Measurements from ENCODE around the gene CUX1. TPM values are rescaled to one million over a fixed set of nuclear protein-coding genes. Genes with fewer than 3 reads are reported as not detected.
A peak's percentile ranks its signal among the peaks of the same experiment; 100 is the strongest.

The CUX1 gene
- total RNA-seq, 1 experiment from 2014 or later: 53.5 TPM

DNA sequence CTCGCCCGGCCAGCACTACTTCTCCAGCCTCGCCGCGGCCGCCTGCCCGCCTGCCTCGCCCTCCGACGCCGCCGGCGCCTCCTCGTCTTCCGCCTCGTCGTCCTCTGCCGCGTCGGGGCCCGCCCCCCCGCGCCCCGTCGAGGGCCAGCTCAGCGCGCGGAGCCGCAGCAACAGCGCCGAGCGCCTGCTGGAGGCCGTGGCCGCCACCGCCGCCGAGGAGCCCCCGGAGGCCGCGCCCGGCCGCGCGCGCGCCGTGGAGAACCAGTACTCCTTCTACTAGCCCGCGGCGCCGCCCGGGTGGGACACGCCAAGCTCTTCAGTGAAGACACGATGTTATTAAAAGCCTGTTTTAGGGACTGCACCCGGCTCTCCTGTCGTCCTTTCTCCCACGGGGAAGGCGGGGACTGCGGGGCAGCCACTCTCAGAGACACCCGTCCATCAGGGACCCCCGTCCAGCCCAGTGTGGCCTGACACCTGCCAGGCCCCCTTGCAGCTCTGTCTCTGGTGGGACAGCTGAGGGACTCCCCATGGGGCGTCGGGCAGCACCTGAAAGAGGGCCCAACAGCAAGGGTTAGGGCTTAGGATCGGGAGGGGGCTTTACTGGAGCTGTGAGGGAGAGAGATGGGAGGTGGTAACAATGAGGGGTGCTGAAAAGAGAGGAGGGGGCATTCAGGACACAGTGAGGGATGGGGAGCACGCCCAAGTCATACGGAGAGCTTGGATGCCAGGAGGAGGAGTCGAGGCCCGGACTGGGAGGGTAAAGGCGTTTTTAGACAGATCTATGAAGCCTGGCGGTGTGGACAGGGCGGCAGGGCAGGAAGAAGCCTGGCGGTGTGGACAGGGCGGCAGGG lies 504.1 kb downstream of the CUX1 start:
- Mint-ChIP-seq H3K4me3 (peak overlapping the region in 1 of 2 experiments; percentile 38; a peak in 2 of 5 replicates), H3K9me3 (no peaks in the 10 kb centered on the region)
- no CpG with 5 or more reads among the region's 73 CpGs for WGBS (ENCODE audit: extremely low coverage, insufficient read length, low lambda C conversion rate)

More for the DNA sequence above, 504.1 kb downstream of the CUX1 start:
- Histone ChIP-seq H4K5ac (ENCODE audit: insufficient read length, low read depth, low read length) (no peak overlapping the region), H3K79me2 (ENCODE audit: insufficient read depth, low read length) (no peaks in the 10 kb centered on the region), H3T11ph (ENCODE audit: low read length) (no peak overlapping the region), H3K9me3 (ENCODE audit: control insufficient read depth, low read depth, low read length) (no peaks in the 10 kb centered on the region), H3K9ac (ENCODE audit: extremely low read depth, insufficient read length, low read length) (no peak overlapping the region), H3K18ac (ENCODE audit: insufficient read length, low read depth, low read length) (no peak overlapping the region), H2AFZ (ENCODE audit: low read length) (no peak overlapping the region), H2BK20ac (ENCODE audit: low read depth, low read length, poor library complexity, severe bottlenecking) (no peak overlapping the region), H3K27me3 (ENCODE audit: insufficient read depth, low read length) (no peaks in the 10 kb centered on the region), H3K23ac (ENCODE audit: insufficient read length, low read depth, low read length) (no peak overlapping the region), H3K4me2 (ENCODE audit: insufficient read depth, insufficient read length, low read length) (peak overlapping the region; percentile 1), H3K4me1 (ENCODE audit: insufficient read depth, low read length) (no peaks in the 10 kb centered on the region; the same call in 1 of the 2 replicates), H3K56ac (ENCODE audit: insufficient read length, low read depth, low read length) (no peak overlapping the region), H4K8ac (replicated peaks; ENCODE audit: insufficient read length, low read depth, low read length) (no peak overlapping the region), H2BK12ac (ENCODE audit: insufficient read length, low read depth, low read length) (no peak overlapping the region), H2BK120ac (ENCODE audit: low read depth, low read length, poor library complexity, severe bottlenecking) (no peak overlapping the region), H3K23me2 (ENCODE audit: insufficient read length, low read depth, low read length, poor library complexity, severe bottlenecking) (no peaks in the 10 kb centered on the region), H2AK5ac (ENCODE audit: insufficient read length, low read length) (no peak overlapping the region), H3K14ac (ENCODE audit: insufficient read depth, low read length) (no peak overlapping the region), H3K79me1 (ENCODE audit: insufficient read depth, low read depth, low read length, poor library complexity, severe bottlenecking) (no peaks in the 10 kb centered on the region), H2BK15ac (ENCODE audit: low read depth, low read length) (no peak overlapping the region), H4K20me1 (ENCODE audit: control insufficient read depth, insufficient read depth, insufficient read length) (no peaks in the 10 kb centered on the region), H3K4ac (ENCODE audit: low read depth, low read length) (no peak overlapping the region), H3K27ac (ENCODE audit: insufficient read length, low read depth, low read length) (no peak overlapping the region), H4K91ac (ENCODE audit: insufficient read length, low read depth, low read length) (no peak overlapping the region), H2BK5ac (ENCODE audit: insufficient read length, low read length) (no peak overlapping the region)
- TF ChIP-seq, protein P1, sequence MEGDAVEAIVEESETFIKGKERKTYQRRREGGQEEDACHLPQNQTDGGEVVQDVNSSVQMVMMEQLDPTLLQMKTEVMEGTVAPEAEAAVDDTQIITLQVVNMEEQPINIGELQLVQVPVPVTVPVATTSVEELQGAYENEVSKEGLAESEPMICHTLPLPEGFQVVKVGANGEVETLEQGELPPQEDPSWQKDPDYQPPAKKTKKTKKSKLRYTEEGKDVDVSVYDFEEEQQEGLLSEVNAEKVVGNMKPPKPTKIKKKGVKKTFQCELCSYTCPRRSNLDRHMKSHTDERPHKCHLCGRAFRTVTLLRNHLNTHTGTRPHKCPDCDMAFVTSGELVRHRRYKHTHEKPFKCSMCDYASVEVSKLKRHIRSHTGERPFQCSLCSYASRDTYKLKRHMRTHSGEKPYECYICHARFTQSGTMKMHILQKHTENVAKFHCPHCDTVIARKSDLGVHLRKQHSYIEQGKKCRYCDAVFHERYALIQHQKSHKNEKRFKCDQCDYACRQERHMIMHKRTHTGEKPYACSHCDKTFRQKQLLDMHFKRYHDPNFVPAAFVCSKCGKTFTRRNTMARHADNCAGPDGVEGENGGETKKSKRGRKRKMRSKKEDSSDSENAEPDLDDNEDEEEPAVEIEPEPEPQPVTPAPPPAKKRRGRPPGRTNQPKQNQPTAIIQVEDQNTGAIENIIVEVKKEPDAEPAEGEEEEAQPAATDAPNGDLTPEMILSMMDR (conservative IDR thresholded peaks at IDR 0.05): no peak; the same call in 2 of the 3 replicates
- peak; percentile 62 for DNase-seq
- H3K4me1 Mint-ChIP-seq: peaks cover 13 to 23% of the 10 kb centered on the region in 2 experiments
- H3K27me3 Mint-ChIP-seq (ENCODE audit: low read depth): peaks cover 19% of the 10 kb centered on the region
- peak overlapping the region in 1 of 3 experiments; percentile 72; a peak in 1 of 7 replicates for H3K27ac Mint-ChIP-seq
- H3K36me3 Mint-ChIP-seq (ENCODE audit: insufficient read depth in 1 of 3, low read depth in 3 of 3): peaks cover 0 to 6% (median 6%) of the 10 kb centered on the region in 3 experiments; a peak in 3 of 7 replicates

All from H9 (cell line).